SK-N-SH (cell line): ENCODE measurements around the gene TMPRSS11B. TPM values are rescaled to one million over a fixed set of nuclear protein-coding genes. Genes with fewer than 3 reads are reported as not detected.

ENCODE experiments used
- CTCF ChIA-PET: fragments of 300-600, 350-600 bp; formaldehyde crosslinking; extraction: SDS; loops from one replicate; lab custom pipeline; 2021; lab: Yijun Ruan, JAX
- POLR2A ChIA-PET: fragments of 350-600 bp; sonication (Branson Sonifier 250); formaldehyde crosslinking; extraction: SDS; loops from one replicate; lab custom pipeline; 2020; ENCODE audit warnings: antibody characterized with exemption, inconsistent platforms; lab: Yijun Ruan, JAX
- DNase-seq: peaks from one replicate; pipeline ENCODE4 v3.0.0; 2012
- H2AFZ ChIP-seq: fragments of 200-600 bp; sonication (generic); 2 replicates; pipeline ENCODE4 v1.8.1; 2016; ENCODE audit warnings: antibody characterized with exemption, mild to moderate bottlenecking, low read depth
- H3F3A ChIP-seq: fragments of 200-600 bp; sonication (generic); replicated peaks from 2 replicates; pipeline ENCODE3; 2016; ENCODE audit warnings: antibody characterized with exemption, mild to moderate bottlenecking; ENCODE audit not compliant: insufficient read depth
- H3K27ac ChIP-seq, 2 experiments: fragments of 200-500 bp in 1 of 2; fragments of 200-600 bp in 1 of 2; sonication (Bioruptor generic) in 1 of 2; sonication (generic), shearing (Covaris generic) in 1 of 2; 2 replicates each; pipeline versions ENCODE4 v1.5.1 to v1.6.1; 2014 to 2016; ENCODE audit warnings: low read depth in 2 of 2, inconsistent platforms in 1 of 2, low read length in 1 of 2, mild to moderate bottlenecking in 1 of 2, mixed read lengths in 1 of 2
- H3K27me3 ChIP-seq: fragments of 200-600 bp; sonication (generic), shearing (Covaris generic); 2 replicates; pipeline ENCODE4 v1.6.1; 2016; ENCODE audit warnings: mixed run types; ENCODE audit not compliant: insufficient read depth
- H3K36me3 ChIP-seq, 2 experiments: fragments of 200-500 bp in 1 of 2; fragments of 200-600 bp in 1 of 2; sonication (Bioruptor generic) in 1 of 2; sonication (generic) in 1 of 2; replicated peaks in 1 of 2; 2 replicates each; pipeline versions ENCODE3 to v1.5.1; 2014 to 2016; ENCODE audit warnings: low read length in 1 of 2, mild to moderate bottlenecking in 1 of 2; ENCODE audit not compliant: insufficient read depth in 2 of 2, control insufficient read depth in 1 of 2
- H3K4me1 ChIP-seq, 2 experiments: fragments of 200-500 bp in 1 of 2; fragments of 200-600 bp in 1 of 2; sonication (Bioruptor generic) in 1 of 2; sonication (generic), shearing (Covaris generic) in 1 of 2; 2 replicates each; pipeline versions ENCODE4 v1.5.1 to v1.6.1; 2014 to 2016; ENCODE audit warnings: low read depth in 1 of 2, low read length in 1 of 2, mixed run types in 1 of 2; ENCODE audit not compliant: insufficient read depth in 2 of 2, control insufficient read depth in 1 of 2
- H3K4me2 ChIP-seq: fragments of 200-600 bp; sonication (generic), shearing (Covaris generic); 2 replicates; pipeline ENCODE4 v1.6.1; 2017; ENCODE audit warnings: mixed run types
- H3K4me3 ChIP-seq, 2 experiments: fragments of 200-500 bp in 1 of 2; fragments of 200-600 bp in 1 of 2; sonication (Bioruptor generic) in 1 of 2; sonication (generic), shearing (Covaris generic) in 1 of 2; 2 replicates each; pipeline versions ENCODE4 v1.5.1 to v1.8.1; 2014 to 2016; ENCODE audit warnings: low read depth in 2 of 2, inconsistent platforms in 1 of 2, low read length in 1 of 2, mild to moderate bottlenecking in 1 of 2, mixed read lengths in 1 of 2, moderate library complexity in 1 of 2
- H3K79me2 ChIP-seq: fragments of 200-600 bp; sonication (generic); 2 replicates; pipeline ENCODE4 v1.8.1; 2017; ENCODE audit warnings: mild to moderate bottlenecking; ENCODE audit not compliant: insufficient read depth
- H3K9ac ChIP-seq: fragments of 200-600 bp; sonication (generic); 2 replicates; pipeline ENCODE4 v1.6.1; 2017; ENCODE audit warnings: mixed run types
- H3K9me2 ChIP-seq: fragments of 200-600 bp; sonication (generic); 2 replicates; pipeline ENCODE4 v1.6.1; 2017; ENCODE audit warnings: mixed run types
- H3K9me3 ChIP-seq: fragments of 200-600 bp; sonication (generic); 2 replicates; pipeline ENCODE4 v1.6.1; 2017; ENCODE audit warnings: mixed run types, mild to moderate bottlenecking, moderate library complexity
- H4K20me1 ChIP-seq: fragments of 200-600 bp; sonication (generic); 2 replicates; pipeline ENCODE4 v1.6.1; 2017; ENCODE audit warnings: mild to moderate bottlenecking, mixed run types; ENCODE audit not compliant: insufficient read depth
- CHD2 ChIP-seq: fragments of 150-350 bp; IDR thresholded peaks from 2 replicates; pipeline ENCODE4 v1.6.1; 2018; ENCODE audit warnings: low read length; ENCODE audit not compliant: partially characterized antibody
- GATA2 ChIP-seq: sonication (generic); formaldehyde crosslinking; IDR thresholded peaks from 2 replicates; pipeline ENCODE4 v1.5.0; 2020; ENCODE audit warnings: mild to moderate bottlenecking, missing genetic modification reagents
- NFIC ChIP-seq: IDR thresholded peaks from 2 replicates; pipeline ENCODE4 v1.4.0; 2012; ENCODE audit warnings: borderline replicate concordance
- RXRA ChIP-seq: IDR thresholded peaks from 2 replicates; pipeline ENCODE4 v1.4.0; 2012; ENCODE audit warnings: low read depth, mild to moderate bottlenecking, borderline replicate concordance
- SIN3A ChIP-seq: IDR thresholded peaks from 2 replicates; pipeline ENCODE4 v1.6.1; 2012; ENCODE audit warnings: low read depth, mild to moderate bottlenecking, low read length, moderate library complexity, borderline replicate concordance
- TAF1 ChIP-seq: IDR thresholded peaks from 2 replicates; pipeline ENCODE4 v1.6.1; 2012; ENCODE audit warnings: low read depth, mild to moderate bottlenecking, low read length, moderate library complexity, borderline replicate concordance
- WGBS: methylation state at CpG from one replicate; pipeline ENCODE4 v1.1.6; 2017; ENCODE audit warnings: low lambda C conversion rate; 5-methylcytosine and 5-hydroxymethylcytosine counted together
- polyA plus RNA-seq, 3 experiments: library from polyadenylated mRNA; depleted of rRNA; stranded (reverse); fragments of >200 nt; gene quantifications; 2 replicates each; pipeline ENCODE4 v1.2.3, GENCODE V29; 2012
- TF ChIP-seq, protein P1 (sequence below): IDR thresholded peaks from 2 replicates; pipeline ENCODE4 v1.6.1; 2012; ENCODE audit warnings: mild to moderate bottlenecking, low read depth, low read length, moderate library complexity
- TF ChIP-seq, protein P2 (sequence below): fragments of 150-350 bp; IDR thresholded peaks from 2 replicates; pipeline ENCODE4 v1.6.1; 2017; ENCODE audit warnings: antibody characterized with exemption, low read length, low read depth, borderline replicate concordance
- TF ChIP-seq, protein P3 (sequence below): fragments of 150-350 bp; IDR thresholded peaks from 2 replicates; pipeline ENCODE4 v1.6.1; 2016; ENCODE audit warnings: mild to moderate bottlenecking, low read depth, low read length
- TF ChIP-seq, protein P4 (sequence below): IDR thresholded peaks from 2 replicates; pipeline ENCODE4 v1.4.0; 2012; ENCODE audit warnings: low read depth, borderline replicate concordance
- TF ChIP-seq, protein P5 (sequence below): IDR thresholded peaks from 2 replicates; pipeline ENCODE4 v1.4.0; 2012; ENCODE audit warnings: low read depth, borderline replicate concordance
- TF ChIP-seq, protein P6 (sequence below): fragments of 200-600 bp; sonication (generic); IDR thresholded peaks from 2 replicates; pipeline ENCODE4 v1.6.1; 2017; ENCODE audit warnings: antibody characterized with exemption, mild to moderate bottlenecking, moderate library complexity

TMPRSS11B gene
- polyA plus RNA-seq, 1 of the 3 experiments (the other 2 are of a cell fraction) = not detected

DNA sequence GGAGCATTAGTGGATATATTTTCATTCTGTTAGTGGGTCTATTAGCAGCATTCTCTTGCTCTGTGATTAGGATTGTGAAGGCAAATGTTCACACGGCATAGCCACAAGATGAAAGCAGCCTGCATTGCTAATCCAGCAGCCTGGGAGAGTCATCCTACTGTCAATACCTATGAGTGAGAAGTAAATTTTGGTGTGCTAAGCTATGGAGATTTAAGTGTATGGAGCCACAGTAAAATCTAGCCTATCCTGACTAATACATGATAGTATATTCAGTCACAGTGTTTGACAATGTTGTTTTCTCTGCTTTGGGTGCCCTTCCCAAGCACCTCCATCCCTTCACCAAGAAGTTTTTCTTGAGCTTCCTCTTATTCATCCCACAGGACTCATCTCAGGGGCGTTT lies 68.6 kb downstream of the TMPRSS11B start:
- ChIA-PET POLR2A (no interaction called here), CTCF (interaction anchor here (1.0 to 2.1 kb wide), 7 partner anchors 11 to 430 kb away, joined by 3 to 20 read pairs (median 3); no protein-coding TSS in a partner anchor)
- Histone ChIP-seq H3F3A (no peaks in the 10 kb centered on the region), H3K79me2 (no peaks in the 10 kb centered on the region), H3K27me3 (0 out of 2 replicates have a peak, but pooled peaks cover 5% of the 10 kb centered on the region), H3K4me1 (no peaks in the 10 kb centered on the region), H3K27ac (no peak overlapping the region), H3K9ac (no peak overlapping the region), H3K4me2 (no peak overlapping the region), H3K36me3 (no peaks in the 10 kb centered on the region), H4K20me1 (no peaks in the 10 kb centered on the region), H3K9me3 (no peaks in the 10 kb centered on the region), H3K4me3 (no peak overlapping the region), H3K9me2 (no peaks in the 10 kb centered on the region), H2AFZ (no peak overlapping the region)
- WGBS = 0% methylated on average over 2 of the region's 2 CpGs
- TF ChIP-seq SIN3A (no peak), CHD2 (no peak), NFIC (no peak), RXRA (no peak), GATA2 (CRISPR knock-in tag) (no peak), TAF1 (no peak)
- TF ChIP-seq, protein P1, sequence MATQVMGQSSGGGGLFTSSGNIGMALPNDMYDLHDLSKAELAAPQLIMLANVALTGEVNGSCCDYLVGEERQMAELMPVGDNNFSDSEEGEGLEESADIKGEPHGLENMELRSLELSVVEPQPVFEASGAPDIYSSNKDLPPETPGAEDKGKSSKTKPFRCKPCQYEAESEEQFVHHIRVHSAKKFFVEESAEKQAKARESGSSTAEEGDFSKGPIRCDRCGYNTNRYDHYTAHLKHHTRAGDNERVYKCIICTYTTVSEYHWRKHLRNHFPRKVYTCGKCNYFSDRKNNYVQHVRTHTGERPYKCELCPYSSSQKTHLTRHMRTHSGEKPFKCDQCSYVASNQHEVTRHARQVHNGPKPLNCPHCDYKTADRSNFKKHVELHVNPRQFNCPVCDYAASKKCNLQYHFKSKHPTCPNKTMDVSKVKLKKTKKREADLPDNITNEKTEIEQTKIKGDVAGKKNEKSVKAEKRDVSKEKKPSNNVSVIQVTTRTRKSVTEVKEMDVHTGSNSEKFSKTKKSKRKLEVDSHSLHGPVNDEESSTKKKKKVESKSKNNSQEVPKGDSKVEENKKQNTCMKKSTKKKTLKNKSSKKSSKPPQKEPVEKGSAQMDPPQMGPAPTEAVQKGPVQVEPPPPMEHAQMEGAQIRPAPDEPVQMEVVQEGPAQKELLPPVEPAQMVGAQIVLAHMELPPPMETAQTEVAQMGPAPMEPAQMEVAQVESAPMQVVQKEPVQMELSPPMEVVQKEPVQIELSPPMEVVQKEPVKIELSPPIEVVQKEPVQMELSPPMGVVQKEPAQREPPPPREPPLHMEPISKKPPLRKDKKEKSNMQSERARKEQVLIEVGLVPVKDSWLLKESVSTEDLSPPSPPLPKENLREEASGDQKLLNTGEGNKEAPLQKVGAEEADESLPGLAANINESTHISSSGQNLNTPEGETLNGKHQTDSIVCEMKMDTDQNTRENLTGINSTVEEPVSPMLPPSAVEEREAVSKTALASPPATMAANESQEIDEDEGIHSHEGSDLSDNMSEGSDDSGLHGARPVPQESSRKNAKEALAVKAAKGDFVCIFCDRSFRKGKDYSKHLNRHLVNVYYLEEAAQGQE = no peak
- TF ChIP-seq, protein P2, sequence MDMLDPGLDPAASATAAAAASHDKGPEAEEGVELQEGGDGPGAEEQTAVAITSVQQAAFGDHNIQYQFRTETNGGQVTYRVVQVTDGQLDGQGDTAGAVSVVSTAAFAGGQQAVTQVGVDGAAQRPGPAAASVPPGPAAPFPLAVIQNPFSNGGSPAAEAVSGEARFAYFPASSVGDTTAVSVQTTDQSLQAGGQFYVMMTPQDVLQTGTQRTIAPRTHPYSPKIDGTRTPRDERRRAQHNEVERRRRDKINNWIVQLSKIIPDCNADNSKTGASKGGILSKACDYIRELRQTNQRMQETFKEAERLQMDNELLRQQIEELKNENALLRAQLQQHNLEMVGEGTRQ = no peak
- TF ChIP-seq, protein P3, sequence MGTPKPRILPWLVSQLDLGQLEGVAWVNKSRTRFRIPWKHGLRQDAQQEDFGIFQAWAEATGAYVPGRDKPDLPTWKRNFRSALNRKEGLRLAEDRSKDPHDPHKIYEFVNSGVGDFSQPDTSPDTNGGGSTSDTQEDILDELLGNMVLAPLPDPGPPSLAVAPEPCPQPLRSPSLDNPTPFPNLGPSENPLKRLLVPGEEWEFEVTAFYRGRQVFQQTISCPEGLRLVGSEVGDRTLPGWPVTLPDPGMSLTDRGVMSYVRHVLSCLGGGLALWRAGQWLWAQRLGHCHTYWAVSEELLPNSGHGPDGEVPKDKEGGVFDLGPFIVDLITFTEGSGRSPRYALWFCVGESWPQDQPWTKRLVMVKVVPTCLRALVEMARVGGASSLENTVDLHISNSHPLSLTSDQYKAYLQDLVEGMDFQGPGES = no peak
- TF ChIP-seq, protein P4, sequence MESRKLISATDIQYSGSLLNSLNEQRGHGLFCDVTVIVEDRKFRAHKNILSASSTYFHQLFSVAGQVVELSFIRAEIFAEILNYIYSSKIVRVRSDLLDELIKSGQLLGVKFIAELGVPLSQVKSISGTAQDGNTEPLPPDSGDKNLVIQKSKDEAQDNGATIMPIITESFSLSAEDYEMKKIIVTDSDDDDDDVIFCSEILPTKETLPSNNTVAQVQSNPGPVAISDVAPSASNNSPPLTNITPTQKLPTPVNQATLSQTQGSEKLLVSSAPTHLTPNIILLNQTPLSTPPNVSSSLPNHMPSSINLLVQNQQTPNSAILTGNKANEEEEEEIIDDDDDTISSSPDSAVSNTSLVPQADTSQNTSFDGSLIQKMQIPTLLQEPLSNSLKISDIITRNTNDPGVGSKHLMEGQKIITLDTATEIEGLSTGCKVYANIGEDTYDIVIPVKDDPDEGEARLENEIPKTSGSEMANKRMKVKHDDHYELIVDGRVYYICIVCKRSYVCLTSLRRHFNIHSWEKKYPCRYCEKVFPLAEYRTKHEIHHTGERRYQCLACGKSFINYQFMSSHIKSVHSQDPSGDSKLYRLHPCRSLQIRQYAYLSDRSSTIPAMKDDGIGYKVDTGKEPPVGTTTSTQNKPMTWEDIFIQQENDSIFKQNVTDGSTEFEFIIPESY = no peak
- TF ChIP-seq, protein P5, sequence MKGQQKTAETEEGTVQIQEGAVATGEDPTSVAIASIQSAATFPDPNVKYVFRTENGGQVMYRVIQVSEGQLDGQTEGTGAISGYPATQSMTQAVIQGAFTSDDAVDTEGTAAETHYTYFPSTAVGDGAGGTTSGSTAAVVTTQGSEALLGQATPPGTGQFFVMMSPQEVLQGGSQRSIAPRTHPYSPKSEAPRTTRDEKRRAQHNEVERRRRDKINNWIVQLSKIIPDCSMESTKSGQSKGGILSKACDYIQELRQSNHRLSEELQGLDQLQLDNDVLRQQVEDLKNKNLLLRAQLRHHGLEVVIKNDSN = no peak
- TF ChIP-seq, protein P6, sequence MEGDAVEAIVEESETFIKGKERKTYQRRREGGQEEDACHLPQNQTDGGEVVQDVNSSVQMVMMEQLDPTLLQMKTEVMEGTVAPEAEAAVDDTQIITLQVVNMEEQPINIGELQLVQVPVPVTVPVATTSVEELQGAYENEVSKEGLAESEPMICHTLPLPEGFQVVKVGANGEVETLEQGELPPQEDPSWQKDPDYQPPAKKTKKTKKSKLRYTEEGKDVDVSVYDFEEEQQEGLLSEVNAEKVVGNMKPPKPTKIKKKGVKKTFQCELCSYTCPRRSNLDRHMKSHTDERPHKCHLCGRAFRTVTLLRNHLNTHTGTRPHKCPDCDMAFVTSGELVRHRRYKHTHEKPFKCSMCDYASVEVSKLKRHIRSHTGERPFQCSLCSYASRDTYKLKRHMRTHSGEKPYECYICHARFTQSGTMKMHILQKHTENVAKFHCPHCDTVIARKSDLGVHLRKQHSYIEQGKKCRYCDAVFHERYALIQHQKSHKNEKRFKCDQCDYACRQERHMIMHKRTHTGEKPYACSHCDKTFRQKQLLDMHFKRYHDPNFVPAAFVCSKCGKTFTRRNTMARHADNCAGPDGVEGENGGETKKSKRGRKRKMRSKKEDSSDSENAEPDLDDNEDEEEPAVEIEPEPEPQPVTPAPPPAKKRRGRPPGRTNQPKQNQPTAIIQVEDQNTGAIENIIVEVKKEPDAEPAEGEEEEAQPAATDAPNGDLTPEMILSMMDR = no peak
- DNase-seq = no peak
